Liver (tissue), 9 donors: ENCODE data around the gene OR1K1. TPM values are rescaled to one million over a fixed set of nuclear protein-coding genes. Genes with fewer than 3 reads are reported as not detected.

Experiments used
- DNase-seq: peaks from one replicate; pipeline ENCODE4 v3.0.0-alpha.2; 2017; ENCODE audit warnings: low spot score
- H3K27ac ChIP-seq, 2 donors: one replicate each; pipeline ENCODE4 v1.7.0; 2013; ENCODE audit warnings: inconsistent platforms in 2 of 2, low read length in 2 of 2, control low read depth in 1 of 2, low read depth in 1 of 2, mild to moderate bottlenecking in 1 of 2
- H3K27me3 ChIP-seq, 4 donors: one replicate each; pipeline versions ENCODE4 v1.6.1 to v1.7.0; 2013; ENCODE audit warnings: low read length in 3 of 4, inconsistent platforms in 1 of 4, mild to moderate bottlenecking in 1 of 4, moderate library complexity in 1 of 4; ENCODE audit not compliant: control insufficient read depth in 4 of 4, insufficient read depth in 4 of 4
- H3K36me3 ChIP-seq, 4 donors: one replicate each; pipeline versions ENCODE4 v1.6.1 to v1.7.0; 2013; ENCODE audit warnings: low read length in 3 of 4, mild to moderate bottlenecking in 3 of 4, low read depth in 1 of 4, moderate library complexity in 1 of 4; ENCODE audit not compliant: control insufficient read depth in 4 of 4, insufficient read depth in 3 of 4
- H3K4me1 ChIP-seq, 4 donors: one replicate each; pipeline versions ENCODE4 v1.6.1 to v1.7.0; 2013; ENCODE audit warnings: low read length in 3 of 4, mild to moderate bottlenecking in 3 of 4, moderate library complexity in 1 of 4; ENCODE audit not compliant: control insufficient read depth in 4 of 4, insufficient read depth in 4 of 4
- H3K4me3 ChIP-seq, 3 donors: one replicate each; pipeline versions ENCODE4 v1.6.1 to v1.7.0; 2013; ENCODE audit warnings: low read length in 3 of 3, control low read depth in 1 of 3, low read depth in 1 of 3, mild to moderate bottlenecking in 1 of 3
- H3K9ac ChIP-seq, 2 donors: one replicate each; pipeline ENCODE4 v1.7.0; 2013; ENCODE audit warnings: low read length in 2 of 2, mild to moderate bottlenecking in 2 of 2, moderate library complexity in 2 of 2, control low read depth in 1 of 2, low read depth in 1 of 2
- H3K9me3 ChIP-seq, 4 donors: one replicate each; pipeline versions ENCODE4 v1.6.1 to v1.7.0; 2013; ENCODE audit warnings: low read length in 3 of 4; ENCODE audit not compliant: control insufficient read depth in 4 of 4
- ATF3 ChIP-seq: IDR thresholded peaks from 2 replicates; pipeline ENCODE4 v1.6.1; 2016; ENCODE audit warnings: antibody characterized with exemption
- EGR1 ChIP-seq, 2 donors: IDR thresholded peaks; 2 replicates each; pipeline ENCODE4 v1.6.1; 2016 to 2018; ENCODE audit warnings: antibody characterized with exemption in 2 of 2, low read depth in 2 of 2
- FOXA1 ChIP-seq: IDR thresholded peaks from 2 replicates; pipeline ENCODE4 v1.6.1; 2016; ENCODE audit warnings: antibody characterized with exemption
- FOXA2 ChIP-seq: IDR thresholded peaks from 2 replicates; pipeline ENCODE4 v1.6.1; 2016; ENCODE audit warnings: antibody characterized with exemption
- GABPA ChIP-seq, 2 donors: IDR thresholded peaks in 1 of 2; conservative IDR thresholded peaks in 1 of 2; 2 replicates each; pipeline ENCODE4 v1.6.1; 2016; ENCODE audit warnings: antibody characterized with exemption in 2 of 2, mild to moderate bottlenecking in 1 of 2, moderate library complexity in 1 of 2
- HNF4A ChIP-seq, 2 donors: conservative IDR thresholded peaks; 2 replicates each; pipeline ENCODE4 v1.6.1; 2016; ENCODE audit warnings: antibody characterized with exemption in 2 of 2, mild to moderate bottlenecking in 2 of 2
- HNF4G ChIP-seq: IDR thresholded peaks from 2 replicates; pipeline ENCODE4 v1.6.1; 2016; ENCODE audit warnings: antibody characterized with exemption
- JUND ChIP-seq, 2 donors: IDR thresholded peaks; 2 replicates each; pipeline ENCODE4 v1.6.1; 2016; ENCODE audit warnings: antibody characterized with exemption in 2 of 2
- MAX ChIP-seq: IDR thresholded peaks from 2 replicates; pipeline ENCODE4 v1.6.1; 2016; ENCODE audit warnings: antibody characterized with exemption
- NR2F2 ChIP-seq: IDR thresholded peaks from 2 replicates; pipeline ENCODE4 v1.6.1; 2016; ENCODE audit warnings: antibody characterized with exemption
- RAD21 ChIP-seq, 2 donors: IDR thresholded peaks; 2 replicates each; pipeline ENCODE4 v1.6.1; 2016; ENCODE audit warnings: antibody characterized with exemption in 2 of 2, mild to moderate bottlenecking in 2 of 2
- RXRA ChIP-seq, 2 donors: IDR thresholded peaks; 2 replicates each; pipeline ENCODE4 v1.6.1; 2017 to 2018; ENCODE audit warnings: antibody characterized with exemption in 2 of 2, mild to moderate bottlenecking in 1 of 2
- SP1 ChIP-seq: IDR thresholded peaks from 2 replicates; pipeline ENCODE4 v1.6.1; 2018; ENCODE audit warnings: antibody characterized with exemption, mild to moderate bottlenecking
- TAF1 ChIP-seq: conservative IDR thresholded peaks from 2 replicates; pipeline ENCODE4 v1.6.1; 2016; ENCODE audit warnings: antibody characterized with exemption, mild to moderate bottlenecking
- YY1 ChIP-seq: IDR thresholded peaks from 2 replicates; pipeline ENCODE4 v1.6.1; 2016; ENCODE audit warnings: antibody characterized with exemption, mild to moderate bottlenecking
- ZBTB33 ChIP-seq: IDR thresholded peaks from 2 replicates; pipeline ENCODE4 v1.6.1; 2016; ENCODE audit warnings: antibody characterized with exemption
- WGBS: extraction: QIAGEN DNeasy Blood & Tissue Kit; methylation state at CpG from one replicate; pipeline ENCODE4 v1.1.7; 2013; 5-methylcytosine and 5-hydroxymethylcytosine counted together
- polyA plus RNA-seq, 2 donors: library from polyadenylated mRNA; stranded (reverse) in 1 of 2; unstranded in 1 of 2; fragments of 200-250 nt in 1 of 2; fragments of >200 nt in 1 of 2; fragmentation: Nextera tagmentation in 1 of 2; extraction: Ambion mirVana in 1 of 2; gene quantifications; one replicate each; pipeline versions ENCODE4 v1.2.1 to v1.2.3, GENCODE V29; 2013 to 2015
- total RNA-seq, 2 donors: library from RNA; depleted of rRNA; stranded (reverse); fragments of >200 nt; gene quantifications; one replicate each; pipeline ENCODE4 v1.2.3, GENCODE V29; 2014
- TF ChIP-seq, protein P1 (sequence below): fragments of 150-350 bp; IDR thresholded peaks from 2 replicates; pipeline ENCODE4 v1.5.1; 2017; ENCODE audit warnings: improper control_type of control experiment, low read depth, low read length; ENCODE audit not compliant: missing input control
- TF ChIP-seq, protein P2 (sequence below): IDR thresholded peaks from 2 replicates; pipeline ENCODE4 v1.6.1; 2016; ENCODE audit warnings: antibody characterized with exemption, mild to moderate bottlenecking
- donor health status: healthy.
- donor health status: healthy.
- donor health status: healthy.
- donor health status: healthy.
- donor health status: healthy.

The OR1K1 gene
- total and polyA plus RNA-seq, 4 donors, result not detected

GRCh38 chr9:122820490-122820845 lies 20.5 kb downstream of the OR1K1 start (continued):
- TF ChIP-seq, protein P1, sequence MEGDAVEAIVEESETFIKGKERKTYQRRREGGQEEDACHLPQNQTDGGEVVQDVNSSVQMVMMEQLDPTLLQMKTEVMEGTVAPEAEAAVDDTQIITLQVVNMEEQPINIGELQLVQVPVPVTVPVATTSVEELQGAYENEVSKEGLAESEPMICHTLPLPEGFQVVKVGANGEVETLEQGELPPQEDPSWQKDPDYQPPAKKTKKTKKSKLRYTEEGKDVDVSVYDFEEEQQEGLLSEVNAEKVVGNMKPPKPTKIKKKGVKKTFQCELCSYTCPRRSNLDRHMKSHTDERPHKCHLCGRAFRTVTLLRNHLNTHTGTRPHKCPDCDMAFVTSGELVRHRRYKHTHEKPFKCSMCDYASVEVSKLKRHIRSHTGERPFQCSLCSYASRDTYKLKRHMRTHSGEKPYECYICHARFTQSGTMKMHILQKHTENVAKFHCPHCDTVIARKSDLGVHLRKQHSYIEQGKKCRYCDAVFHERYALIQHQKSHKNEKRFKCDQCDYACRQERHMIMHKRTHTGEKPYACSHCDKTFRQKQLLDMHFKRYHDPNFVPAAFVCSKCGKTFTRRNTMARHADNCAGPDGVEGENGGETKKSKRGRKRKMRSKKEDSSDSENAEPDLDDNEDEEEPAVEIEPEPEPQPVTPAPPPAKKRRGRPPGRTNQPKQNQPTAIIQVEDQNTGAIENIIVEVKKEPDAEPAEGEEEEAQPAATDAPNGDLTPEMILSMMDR, result no peak
- no peak for TF ChIP-seq HNF4G

GRCh38 chr9:122821278-122821943 lies 21.5 kb downstream of the OR1K1 start:
- no peak for DNase-seq
- no peak for TF ChIP-seq RXRA (IDR thresholded peaks at IDR 0.05)
- peak; percentile 76 for TF ChIP-seq NR2F2
- Histone ChIP-seq H3K9me3 (no peaks in the 10 kb centered on the region), H3K36me3 (peaks cover 2 to 20% (median 12%) of the 10 kb centered on the region in 4 donors), H3K27ac (peak overlapping the region in 1 of 2 donors; percentile 7), H3K4me3 (no peak overlapping the region), H3K4me1 (no peaks in the 10 kb centered on the region), H3K9ac (no peak overlapping the region), H3K27me3 (no peaks in the 10 kb centered on the region)
- WGBS, result 64% methylated on average over 7 of the region's 7 CpGs

DNA sequence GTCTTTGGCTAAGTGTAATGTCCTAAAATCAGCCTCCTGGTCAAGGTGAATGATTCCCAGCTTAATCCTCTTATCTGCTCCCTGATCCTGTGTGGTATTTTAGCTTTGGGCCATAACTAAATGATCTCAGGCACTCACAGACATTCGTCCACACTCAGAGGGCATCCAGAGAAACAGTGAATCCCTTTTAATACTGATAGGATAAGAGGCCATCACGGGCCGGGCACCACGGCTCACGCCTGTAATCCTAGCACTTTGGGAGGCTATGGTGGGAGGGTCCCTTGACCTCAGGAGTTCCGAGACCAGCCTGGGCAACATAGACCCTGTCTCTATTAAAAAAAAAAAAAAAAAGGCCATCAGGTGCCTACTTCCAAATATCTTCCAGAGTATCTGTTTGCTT lies 22.1 kb downstream of the OR1K1 start:
- Histone ChIP-seq H3K27me3 (no peaks in the 10 kb centered on the region), H3K4me1 (peaks cover 2 to 6% (median 5%) of the 10 kb centered on the region in 4 donors), H3K36me3 (peaks cover 2 to 20% (median 12%) of the 10 kb centered on the region in 4 donors), H3K4me3 (no peak overlapping the region), H3K27ac (peak overlapping the region in 1 of 2 donors; percentile 7), H3K9me3 (no peaks in the 10 kb centered on the region), H3K9ac (no peak overlapping the region)
- DNase-seq, result no peak
- no peak for TF ChIP-seq FOXA2
- TF ChIP-seq YY1, result no peak
- TF ChIP-seq JUND (IDR thresholded peaks at IDR 0.05), result no peak
- no peak for TF ChIP-seq ATF3
- TF ChIP-seq, protein P1, result no peak
- no peak for TF ChIP-seq RXRA (IDR thresholded peaks at IDR 0.05)
- TF ChIP-seq MAX, result no peak
- TF ChIP-seq SP1, result no peak
- no peak for TF ChIP-seq HNF4G
- TF ChIP-seq FOXA1, result no peak
- TF ChIP-seq HNF4A (conservative IDR thresholded peaks at IDR 0.05), result no peak
- TF ChIP-seq GABPA (IDR thresholded peaks at IDR 0.05 in 1 of 2, conservative IDR thresholded peaks at IDR 0.05 in 1 of 2), result no peak
- TF ChIP-seq EGR1 (IDR thresholded peaks at IDR 0.05; ENCODE audit: low read depth in 2 of 2), result no peak
- TF ChIP-seq, protein P2, sequence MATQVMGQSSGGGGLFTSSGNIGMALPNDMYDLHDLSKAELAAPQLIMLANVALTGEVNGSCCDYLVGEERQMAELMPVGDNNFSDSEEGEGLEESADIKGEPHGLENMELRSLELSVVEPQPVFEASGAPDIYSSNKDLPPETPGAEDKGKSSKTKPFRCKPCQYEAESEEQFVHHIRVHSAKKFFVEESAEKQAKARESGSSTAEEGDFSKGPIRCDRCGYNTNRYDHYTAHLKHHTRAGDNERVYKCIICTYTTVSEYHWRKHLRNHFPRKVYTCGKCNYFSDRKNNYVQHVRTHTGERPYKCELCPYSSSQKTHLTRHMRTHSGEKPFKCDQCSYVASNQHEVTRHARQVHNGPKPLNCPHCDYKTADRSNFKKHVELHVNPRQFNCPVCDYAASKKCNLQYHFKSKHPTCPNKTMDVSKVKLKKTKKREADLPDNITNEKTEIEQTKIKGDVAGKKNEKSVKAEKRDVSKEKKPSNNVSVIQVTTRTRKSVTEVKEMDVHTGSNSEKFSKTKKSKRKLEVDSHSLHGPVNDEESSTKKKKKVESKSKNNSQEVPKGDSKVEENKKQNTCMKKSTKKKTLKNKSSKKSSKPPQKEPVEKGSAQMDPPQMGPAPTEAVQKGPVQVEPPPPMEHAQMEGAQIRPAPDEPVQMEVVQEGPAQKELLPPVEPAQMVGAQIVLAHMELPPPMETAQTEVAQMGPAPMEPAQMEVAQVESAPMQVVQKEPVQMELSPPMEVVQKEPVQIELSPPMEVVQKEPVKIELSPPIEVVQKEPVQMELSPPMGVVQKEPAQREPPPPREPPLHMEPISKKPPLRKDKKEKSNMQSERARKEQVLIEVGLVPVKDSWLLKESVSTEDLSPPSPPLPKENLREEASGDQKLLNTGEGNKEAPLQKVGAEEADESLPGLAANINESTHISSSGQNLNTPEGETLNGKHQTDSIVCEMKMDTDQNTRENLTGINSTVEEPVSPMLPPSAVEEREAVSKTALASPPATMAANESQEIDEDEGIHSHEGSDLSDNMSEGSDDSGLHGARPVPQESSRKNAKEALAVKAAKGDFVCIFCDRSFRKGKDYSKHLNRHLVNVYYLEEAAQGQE, result no peak
- TF ChIP-seq ZBTB33, result no peak
- TF ChIP-seq TAF1, result no peak
- TF ChIP-seq NR2F2, result no peak
- TF ChIP-seq RAD21 (IDR thresholded peaks at IDR 0.05), result no peak
- 96% methylated on average over 6 of the region's 6 CpGs for WGBS
